ENCODE results near the gene SPAG8. TPM values are rescaled to one million over a fixed set of nuclear protein-coding genes. Genes with fewer than 3 reads are reported as not detected.
A peak's percentile ranks its signal among the peaks of the same experiment; 100 is the strongest.

Gene SPAG8
- total and polyA plus RNA-seq, 8 donors: 0.19 to 4.1 (median 1.7) TPM; not detected in 3

DNA sequence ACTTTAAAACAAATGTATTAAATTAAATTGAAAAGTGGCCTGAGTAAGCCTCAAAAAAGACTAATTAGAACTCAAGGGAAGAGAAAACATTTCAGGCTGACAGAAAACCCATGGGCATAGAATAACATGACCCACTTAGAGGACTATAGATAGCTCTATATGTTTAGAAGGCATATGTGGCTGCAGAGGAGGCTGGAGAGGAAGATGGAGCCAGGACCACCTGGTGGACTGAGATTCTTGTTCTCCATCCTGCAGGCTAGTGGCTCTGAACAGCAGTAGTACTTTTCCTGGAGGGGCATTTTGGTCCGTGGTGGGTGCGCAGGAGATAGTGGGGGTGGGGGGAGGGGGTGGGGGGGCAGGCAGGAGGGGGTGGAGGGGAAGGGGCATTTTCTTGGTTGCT, 31.0 kb downstream of the SPAG8 start:
- Histone ChIP-seq H3K36me3 (peaks cover 0 to 4% (median 0%) of the 10 kb centered on the region in 4 donors), H3K27ac (no peak overlapping the region), H3K27me3 (no peaks in the 10 kb centered on the region), H3K4me1 (no peaks in the 10 kb centered on the region), H3K4me3 (no peak overlapping the region), H3K9me3 (no peaks in the 10 kb centered on the region)
- DNase-seq: no peak
- 50 to 82% (median 78%) methylated on average over 2 of the region's 2 CpGs for whole genome bisulfite sequencing, 5 donors
- intact Hi-C loops (cut with DNase I; ENCODE audit: low total_unique reads): no loop called here
- no peak for TF ChIP-seq EP300 (IDR thresholded peaks at IDR 0.05)
- TF ChIP-seq POLR2AphosphoS5 (IDR thresholded peaks at IDR 0.05): no peak
- no peak for TF ChIP-seq POLR2A (IDR thresholded peaks at IDR 0.05)
- no peak for TF ChIP-seq CTCF (IDR thresholded peaks at IDR 0.05)

DNA sequence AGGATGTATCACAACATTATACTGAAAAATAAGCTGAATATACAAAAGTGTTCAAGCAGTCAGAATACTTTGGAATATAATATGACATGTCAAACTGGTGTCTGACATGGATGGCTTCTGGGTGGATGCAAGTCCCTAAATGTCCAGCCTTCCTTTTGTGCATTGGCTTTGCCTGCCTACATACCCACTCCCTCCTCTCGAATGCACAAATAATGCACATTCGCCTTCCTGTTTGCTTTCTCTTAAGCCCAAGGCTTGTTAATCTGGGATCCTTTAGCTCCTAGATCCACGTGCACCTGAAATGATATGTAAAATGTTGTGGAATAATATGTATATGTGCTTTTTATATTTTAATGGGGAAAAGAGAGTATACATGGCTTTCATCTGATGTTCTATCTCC, 33.6 kb downstream of the SPAG8 start:
- intact Hi-C loops (cut with DNase I; ENCODE audit: low total_unique reads): no loop called here
- Histone ChIP-seq H3K27ac (no peak overlapping the region), H3K9me3 (no peaks in the 10 kb centered on the region), H3K36me3 (no peaks in the 10 kb centered on the region), H3K27me3 (no peaks in the 10 kb centered on the region), H3K4me1 (no peaks in the 10 kb centered on the region), H3K4me3 (no peak overlapping the region)
- no peak for DNase-seq
- WGBS, 5 donors: 90 to 92% (median 92%) methylated on average over 3 of the region's 3 CpGs
- TF ChIP-seq CTCF (IDR thresholded peaks at IDR 0.05) (no peak), POLR2A (IDR thresholded peaks at IDR 0.05) (no peak), EP300 (IDR thresholded peaks at IDR 0.05) (no peak), POLR2AphosphoS5 (IDR thresholded peaks at IDR 0.05) (no peak)

GRCh38 chr9:35776018-35776417, 36.0 kb downstream of the SPAG8 start:
- Histone ChIP-seq H3K27me3 (no peaks in the 10 kb centered on the region), H3K4me1 (peaks cover 8 to 16% (median 12%) of the 10 kb centered on the region in 4 donors), H3K4me3 (no peak overlapping the region), H3K27ac (no peak overlapping the region), H3K36me3 (no peaks in the 10 kb centered on the region), H3K9me3 (no peaks in the 10 kb centered on the region)
- intact Hi-C loops (cut with DNase I; ENCODE audit: low total_unique reads): no loop called here
- TF ChIP-seq CTCF (IDR thresholded peaks at IDR 0.05) (no peak), EP300 (IDR thresholded peaks at IDR 0.05) (no peak), POLR2AphosphoS5 (IDR thresholded peaks at IDR 0.05) (no peak)
- WGBS, 5 donors: 89 to 93% (median 90%) methylated on average over 4 of the region's 4 CpGs
- no peak for DNase-seq

DNA sequence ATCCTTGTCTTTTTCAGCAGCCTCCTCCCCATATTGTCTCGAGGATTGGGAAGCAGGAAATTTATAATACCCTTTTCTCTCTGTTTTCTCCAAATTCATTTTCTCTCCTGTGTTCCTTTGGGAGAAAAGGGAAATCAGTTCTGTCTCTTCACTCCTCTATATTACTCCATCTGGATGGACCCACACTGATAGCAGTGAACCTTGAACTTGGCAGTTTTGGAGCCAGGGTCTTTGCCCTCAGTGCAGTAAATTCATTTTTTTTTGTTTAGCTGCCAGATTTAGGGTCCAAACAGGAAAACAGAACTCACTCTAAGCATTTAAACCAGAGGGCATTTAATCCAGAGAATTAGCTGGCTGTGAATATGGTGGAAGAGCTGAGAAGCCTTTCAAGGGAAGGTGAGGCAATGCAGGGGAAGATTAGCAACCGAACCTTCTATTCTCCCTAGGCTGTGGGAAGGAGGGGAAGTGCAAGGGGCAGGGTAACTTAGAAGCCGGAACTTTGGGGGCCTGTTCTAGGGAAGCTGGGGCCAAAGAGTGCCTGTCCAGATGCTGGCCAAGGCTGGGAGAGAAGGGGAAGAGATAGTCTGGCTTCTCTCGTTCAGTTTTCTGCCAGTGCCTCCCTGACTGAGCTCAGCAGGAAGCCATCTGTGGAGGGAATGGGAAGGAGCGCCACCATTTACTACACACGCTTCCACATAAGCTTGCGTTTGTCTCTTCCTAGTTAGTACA, 37.0 kb downstream of the SPAG8 start:
- Histone ChIP-seq H3K27me3 (no peaks in the 10 kb centered on the region), H3K4me1 (peaks cover 10 to 25% (median 21%) of the 10 kb centered on the region in 4 donors), H3K9me3 (no peaks in the 10 kb centered on the region), H3K27ac (no peak overlapping the region), H3K4me3 (no peak overlapping the region), H3K36me3 (no peaks in the 10 kb centered on the region)
- TF ChIP-seq EP300 (IDR thresholded peaks at IDR 0.05): no peak
- no peak for TF ChIP-seq POLR2AphosphoS5 (IDR thresholded peaks at IDR 0.05)
- no peak for TF ChIP-seq POLR2A (IDR thresholded peaks at IDR 0.05)
- TF ChIP-seq CTCF (IDR thresholded peaks at IDR 0.05): no peak
- DNase-seq: peak in 1 of 2 donors; percentile 29
- intact Hi-C loops (cut with DNase I; ENCODE audit: low total_unique reads): no loop called here
- WGBS, 5 donors: 72 to 86% (median 75%) methylated on average over 7 of the region's 7 CpGs
